Measurements from ENCODE around the gene ZNF565.
A peak's percentile ranks its signal among the peaks of the same experiment; 100 is the strongest.
"Not testable (repeated sequence)": the region's sequence is repeated elsewhere in the genome, so short reads cannot be mapped to it uniquely, and the experiment has no call there.

Gene ZNF565

DNA sequence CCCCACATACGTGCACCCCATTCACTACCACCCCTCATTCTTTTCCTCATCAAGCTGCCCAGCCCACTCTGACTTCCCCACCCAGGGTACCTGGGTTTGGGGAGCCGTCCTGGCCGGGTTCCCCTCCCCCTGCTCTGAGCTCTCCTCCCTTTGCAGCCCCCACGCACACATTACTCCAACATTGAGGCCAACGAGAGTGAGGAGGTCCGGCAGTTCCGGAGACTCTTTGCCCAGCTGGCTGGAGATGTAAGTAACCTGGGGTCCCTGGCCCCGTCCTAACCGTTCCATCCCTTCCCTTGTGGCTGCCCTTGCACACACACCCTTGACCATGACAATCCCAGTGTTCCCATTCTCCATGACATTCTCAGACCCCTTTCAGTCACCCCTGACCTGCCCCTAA, 72.0 kb downstream of the ZNF565 start:
- H3K4me3 Mint-ChIP-seq, result peak overlapping the region; percentile 95
- peak overlapping the region; percentile 32 for H3K27ac Mint-ChIP-seq
- DNase-seq (ENCODE audit: low spot score in 2 of 2), result no peak
- H3K36me3 Mint-ChIP-seq, result peaks cover 78% of the 10 kb centered on the region
- peaks cover 2% of the 10 kb centered on the region for H3K9me3 Mint-ChIP-seq
- peaks cover 35% of the 10 kb centered on the region for H3K4me1 Mint-ChIP-seq
- ATAC-seq, result no peak

GRCh38 chr19:36142046-36142445, 72.4 kb downstream of the ZNF565 start:
- peaks cover 2% of the 10 kb centered on the region for H3K9me3 Mint-ChIP-seq
- DNase-seq (ENCODE audit: low spot score in 2 of 2) (no peak), ATAC-seq (no peak)
- H3K36me3 Mint-ChIP-seq, result peaks cover 74% of the 10 kb centered on the region
- H3K27ac Mint-ChIP-seq, result peak overlapping the region; percentile 91
- peak overlapping the region; percentile 95 for H3K4me3 Mint-ChIP-seq
- H3K4me1 Mint-ChIP-seq, result peaks cover 34% of the 10 kb centered on the region

DNA sequence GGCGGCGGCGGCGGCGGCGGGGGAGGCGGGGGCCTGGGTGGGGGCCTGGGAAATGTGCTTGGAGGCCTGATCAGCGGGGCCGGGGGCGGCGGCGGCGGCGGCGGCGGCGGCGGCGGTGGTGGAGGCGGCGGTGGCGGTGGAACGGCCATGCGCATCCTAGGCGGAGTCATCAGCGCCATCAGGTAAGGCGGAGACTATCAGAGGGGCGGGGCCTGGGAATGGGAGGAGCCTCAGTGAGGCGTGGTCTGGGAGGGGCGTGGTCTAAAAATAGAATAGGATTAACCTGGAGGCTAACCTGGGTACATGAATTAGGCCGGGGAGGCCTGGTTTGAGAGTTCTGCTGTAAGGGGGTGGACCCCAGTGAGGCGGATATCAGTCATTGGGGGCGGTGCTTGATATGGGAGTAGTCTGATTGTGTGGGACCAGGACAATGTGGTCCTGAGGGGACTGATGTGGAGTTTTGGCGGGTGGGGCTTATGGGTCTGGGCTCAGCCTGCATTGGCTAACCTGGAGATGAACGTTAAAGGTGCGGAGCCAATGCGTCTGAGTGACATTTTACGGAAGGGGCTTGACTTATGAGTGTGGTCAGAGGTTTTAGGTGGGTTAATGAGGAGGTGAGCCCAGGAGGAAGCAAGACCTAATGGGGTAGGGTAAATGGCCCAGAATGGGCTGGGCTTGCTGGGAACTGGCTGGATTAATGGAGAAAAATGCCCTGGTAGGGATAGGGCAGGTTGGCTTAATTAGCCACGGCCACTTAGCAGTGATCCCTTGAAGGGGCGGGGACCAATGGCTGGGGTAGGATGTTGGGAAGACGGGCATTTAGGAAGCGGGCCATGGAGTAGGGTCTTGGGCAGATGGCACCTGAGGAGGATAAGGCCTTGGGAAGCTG, 73.2 kb downstream of the ZNF565 start:
- Mint-ChIP-seq H3K9me3 (peaks cover 2% of the 10 kb centered on the region), H3K4me3 (peak overlapping the region; percentile 95), H3K4me1 (peaks cover 34% of the 10 kb centered on the region), H3K36me3 (peaks cover 66% of the 10 kb centered on the region), H3K27ac (peak overlapping the region; percentile 91)
- DNase-seq (ENCODE audit: low spot score in 2 of 2) (peak; percentile 91 to 98), ATAC-seq (peak; percentile 68)

GRCh38 chr19:36140304-36141038, 74.0 kb downstream of the ZNF565 start:
- H3K36me3 Mint-ChIP-seq, result peaks cover 58% of the 10 kb centered on the region
- H3K4me3 Mint-ChIP-seq, result peak overlapping the region; percentile 95
- H3K9me3 Mint-ChIP-seq, result peaks cover 2% of the 10 kb centered on the region
- peaks cover 32% of the 10 kb centered on the region for H3K4me1 Mint-ChIP-seq
- H3K27ac Mint-ChIP-seq, result peak overlapping the region; percentile 91
- DNase-seq (ENCODE audit: low spot score in 2 of 2) (peak in 1 of 2 donors; percentile 40), ATAC-seq (peak; percentile 26)

DNA sequence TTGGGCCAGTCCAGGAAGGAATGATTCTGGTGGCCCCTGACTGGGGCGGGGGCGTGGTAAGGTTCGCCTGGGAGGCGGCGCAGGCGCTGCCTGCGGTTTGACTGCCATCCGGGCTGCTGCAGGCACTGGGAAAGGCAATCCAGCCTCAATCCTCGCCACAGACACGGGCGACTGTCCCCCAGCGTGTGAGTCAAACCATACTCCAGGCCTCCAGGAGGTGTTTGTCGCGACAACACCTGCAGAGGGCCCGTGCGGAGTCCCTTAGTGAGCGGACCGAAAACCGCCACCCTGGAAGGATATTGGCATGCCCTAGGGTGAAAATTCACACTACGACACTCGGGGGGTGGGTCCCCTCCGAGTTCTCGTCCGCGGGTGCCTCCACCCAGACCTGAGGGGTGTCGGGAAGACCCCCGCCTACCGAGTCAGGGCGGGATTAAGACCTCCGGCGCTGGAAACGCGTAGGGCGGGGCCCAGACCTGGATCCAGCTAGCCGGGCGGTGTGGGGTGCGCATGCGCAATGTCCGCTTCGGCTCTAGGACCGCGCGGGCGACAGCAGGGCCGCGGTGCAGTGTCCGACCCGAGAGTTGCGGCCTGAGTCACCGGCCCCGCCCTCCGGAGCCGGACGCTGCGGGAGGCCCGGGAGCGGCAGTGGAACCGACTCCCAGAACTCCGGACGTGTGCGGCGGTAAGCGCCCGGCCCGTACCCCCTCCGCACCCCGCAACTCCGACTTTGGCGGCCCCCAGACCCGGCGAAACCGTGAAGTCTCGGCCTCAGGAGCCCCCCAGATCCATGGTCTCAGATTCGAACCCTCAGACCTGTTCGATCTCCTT, 74.8 kb downstream of the ZNF565 start, which contains the start of gene CAPNS1:
Gene CAPNS1, plus strand, starts transcription at position 594 of the 831 bp plus-strand sequence. CDS start 946 bp downstream, outside the sequence.
- H3K36me3 Mint-ChIP-seq, result peaks cover 50% of the 10 kb centered on the region
- peak within 1 kb of the TSS; percentile 91 for H3K27ac Mint-ChIP-seq
- H3K4me3 Mint-ChIP-seq, result peak within 1 kb of the TSS; percentile 95
- ATAC-seq, result peak; percentile 89
- H3K4me1 Mint-ChIP-seq, result peaks cover 32% of the 10 kb centered on the region
- peak; percentile 95 to 98 for DNase-seq (ENCODE audit: low spot score in 2 of 2)
- peaks cover 2% of the 10 kb centered on the region for H3K9me3 Mint-ChIP-seq

GRCh38 chr19:36139120-36139472, 75.4 kb downstream of the ZNF565 start:
- DNase-seq (ENCODE audit: low spot score in 2 of 2) (no peak), ATAC-seq (no peak)
- Mint-ChIP-seq H3K27ac (peak overlapping the region; percentile 91), H3K4me1 (peaks cover 32% of the 10 kb centered on the region), H3K4me3 (peak overlapping the region; percentile 95), H3K36me3 (peaks cover 44% of the 10 kb centered on the region), H3K9me3 (peaks cover 2% of the 10 kb centered on the region)

DNA sequence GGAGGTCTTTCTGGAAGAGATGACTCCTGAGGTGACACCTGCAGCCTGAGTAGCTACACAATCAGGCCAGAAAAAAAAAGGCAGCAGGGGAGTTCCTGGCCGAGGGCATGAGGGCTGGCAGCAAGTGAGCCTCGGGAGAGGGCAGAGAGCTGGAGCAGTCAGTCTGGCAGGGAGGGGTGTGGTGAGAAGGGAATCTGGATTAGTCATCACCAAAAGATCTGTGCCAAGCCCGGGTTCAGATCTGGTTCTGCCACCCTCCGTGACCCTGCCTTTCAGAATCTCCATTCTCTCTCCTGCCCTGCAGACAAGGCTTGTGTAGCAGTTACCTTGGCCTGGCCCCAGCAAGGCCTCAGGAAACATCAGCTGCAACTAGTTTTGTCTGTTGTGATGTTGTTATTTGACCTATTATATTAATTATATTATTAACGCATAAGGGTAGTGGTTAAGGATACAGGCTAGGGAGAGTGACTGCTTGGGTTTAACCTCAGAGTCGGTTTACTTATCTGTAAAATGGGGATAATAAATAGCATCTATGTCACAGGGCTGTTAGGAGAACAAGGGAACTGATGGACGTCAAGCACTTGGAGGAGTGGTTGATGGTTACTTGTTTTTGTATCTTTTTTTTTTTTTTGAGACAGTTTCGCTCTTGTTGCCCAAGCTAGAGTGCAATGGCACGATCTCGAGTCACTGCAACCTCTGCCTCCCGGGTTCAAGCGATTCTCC, 77.3 kb downstream of the ZNF565 start:
- no peak for ATAC-seq
- peaks cover 28% of the 10 kb centered on the region for H3K36me3 Mint-ChIP-seq
- peaks cover 29% of the 10 kb centered on the region for H3K4me1 Mint-ChIP-seq
- peak overlapping the region; percentile 16 for H3K4me3 Mint-ChIP-seq
- no peak for DNase-seq (ENCODE audit: low spot score in 2 of 2)
- H3K27ac Mint-ChIP-seq, result no peak overlapping the region
- peaks cover 2% of the 10 kb centered on the region for H3K9me3 Mint-ChIP-seq

GRCh38 chr19:36134867-36135266, 79.6 kb downstream of the ZNF565 start:
- H3K4me3 Mint-ChIP-seq; H3K36me3 Mint-ChIP-seq; H3K9me3 Mint-ChIP-seq; DNase-seq (ENCODE audit: low spot score in 2 of 2); ATAC-seq; H3K27ac Mint-ChIP-seq: not testable (repeated sequence)
- peaks cover 24% of the 10 kb centered on the region for H3K4me1 Mint-ChIP-seq

Data from stimulated activated effector memory CD8-positive, alpha-beta T cell treated with anti-CD3 and anti-CD28 coated beads, Interleukin-12 subunit alpha, Interleukin-12 subunit beta, amount 100 ng/mL, for 72 hours (primary cell).